ENCODE data around the gene CACHD1.

- TF ChIP-seq POLR2A (IDR thresholded peaks at IDR 0.05; ENCODE audit: low read length), result no peak
- no peak for TF ChIP-seq CTCF (IDR thresholded peaks at IDR 0.05)
- TF ChIP-seq, protein P1, sequence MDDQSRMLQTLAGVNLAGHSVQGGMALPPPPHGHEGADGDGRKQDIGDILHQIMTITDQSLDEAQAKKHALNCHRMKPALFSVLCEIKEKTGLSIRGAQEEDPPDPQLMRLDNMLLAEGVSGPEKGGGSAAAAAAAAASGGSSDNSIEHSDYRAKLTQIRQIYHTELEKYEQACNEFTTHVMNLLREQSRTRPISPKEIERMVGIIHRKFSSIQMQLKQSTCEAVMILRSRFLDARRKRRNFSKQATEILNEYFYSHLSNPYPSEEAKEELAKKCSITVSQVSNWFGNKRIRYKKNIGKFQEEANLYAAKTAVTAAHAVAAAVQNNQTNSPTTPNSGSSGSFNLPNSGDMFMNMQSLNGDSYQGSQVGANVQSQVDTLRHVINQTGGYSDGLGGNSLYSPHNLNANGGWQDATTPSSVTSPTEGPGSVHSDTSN (IDR thresholded peaks at IDR 0.05), result no peak
- no peak for TF ChIP-seq HOXB13 (CRISPR knock-in tag; IDR thresholded peaks at IDR 0.05; ENCODE audit: low read depth)
- no peak for TF ChIP-seq CEBPB (IDR thresholded peaks at IDR 0.05)
Measured at GRCh38 chr1:64561993-64562392, 92.1 kb downstream of the CACHD1 start.
